ENCODE results near the gene EDRF1. TPM values are rescaled to one million over a fixed set of nuclear protein-coding genes. Genes with fewer than 3 reads are reported as not detected.

Gene EDRF1
- total and polyA plus RNA-seq, 10 of the 15 experiments (the other 5 are each of a cell fraction or from before 2014, with no cell fraction given): 16.8 to 99.7 (median 42.9) TPM

GRCh38 chr10:125795128-125795527 lies 75.6 kb downstream of the EDRF1 start (continued):
- no peak for TF ChIP-seq CHD4 (IDR thresholded peaks at IDR 0.05)
- no peak for TF ChIP-seq PBX3 (IDR thresholded peaks at IDR 0.05; ENCODE audit: insufficient replicate concordance, low read depth, low read length)

- Histone ChIP-seq H3K4me2 (ENCODE audit: control insufficient read depth, insufficient read depth) (no peak overlapping the region), H3K9me3 (replicated peaks; ENCODE audit: control insufficient read depth, insufficient read depth, low read length) (no peaks in the 10 kb centered on the region), H3K79me2 (ENCODE audit: control insufficient read depth, insufficient read depth, low read length) (no peaks in the 10 kb centered on the region), H3K4me3 (no peak overlapping the region), H3K27me3 (replicated peaks in 1 of 2; ENCODE audit: control insufficient read depth in 2 of 2, insufficient read depth in 2 of 2, low read length in 1 of 2) (no peaks in the 10 kb centered on the region), H3K36me3 (ENCODE audit: control insufficient read depth in 2 of 2, insufficient read depth in 2 of 2, low read length in 1 of 2) (peaks cover 3 to 9% of the 10 kb centered on the region in 2 experiments), H3K27ac (ENCODE audit: control insufficient read depth, insufficient read depth) (no peak overlapping the region), H2AFZ (ENCODE audit: control insufficient read depth, low read depth, low read length) (no peak overlapping the region), H4K20me1 (ENCODE audit: control insufficient read depth, insufficient read depth) (no peaks in the 10 kb centered on the region), H3K4me1 (ENCODE audit: control insufficient read depth, insufficient read depth, low read length) (no peaks in the 10 kb centered on the region), H3K9ac (ENCODE audit: control insufficient read depth, insufficient read depth, low read length) (no peak overlapping the region)
- WGBS (ENCODE audit: insufficient coverage, insufficient replicate concordance, low lambda C conversion rate, missing lambda C conversion rate): 84% methylated on average over 8 of the region's 8 CpGs
- DNase-seq (ENCODE audit: low read depth, low spot score) (no peak), FAIRE-seq (no peak), ATAC-seq (no peak)
- ChIA-PET POLR2A (no interaction called here), SMC1A (ENCODE audit: uncharacterized antibody, unreplicated experiment) (no interaction called here), CTCF (no interaction called here), RAD21 (ENCODE audit: unreplicated experiment) (no interaction called here)
- intact Hi-C loops (cut with micrococcal nuclease; ENCODE audit: unreplicated experiment): no loop called here
- no TSS peak for BruUV-seq (replicated peaks)
- in situ Hi-C loops (cut with MboI): no loop called here
- TF ChIP-seq TCF7 (IDR thresholded peaks at IDR 0.05; ENCODE audit: borderline replicate concordance) (no peak), SP1 (IDR thresholded peaks at IDR 0.05; ENCODE audit: low read depth, low read length) (no peak), ATF2 (IDR thresholded peaks at IDR 0.05; ENCODE audit: low read length) (no peak), SREBF1 (IDR thresholded peaks at IDR 0.05; ENCODE audit: low read length) (no peak), NR2C2 (IDR thresholded peaks at IDR 0.05; ENCODE audit: borderline replicate concordance, control insufficient read depth, insufficient read length, low read depth) (no peak), RAD21 (IDR thresholded peaks at IDR 0.05; ENCODE audit: insufficient read depth, low read depth, low read length) (no peak), CTCF (IDR thresholded peaks at IDR 0.05 in 2 of 3, conservative IDR thresholded peaks at IDR 0.05 in 1 of 3; ENCODE audit: control insufficient read depth in 2 of 3, extremely low read depth in 1 of 3, insufficient read depth in 1 of 3, low read depth in 3 of 3, low read length in 3 of 3) (no peak), RBBP5 (conservative IDR thresholded peaks at IDR 0.05) (no peak), FOS (IDR thresholded peaks at IDR 0.05; ENCODE audit: borderline replicate concordance, extremely low read depth, insufficient read length) (no peak), HSF1 (IDR thresholded peaks at IDR 0.05; ENCODE audit: low read depth, low read length) (no peak), MYC (IDR thresholded peaks at IDR 0.05; ENCODE audit: insufficient read depth, insufficient read length, insufficient replicate concordance, low read length, severe bottlenecking) (no peak)
These were observed 76.2 kb downstream of the EDRF1 start for GRCh38 chr10:125795637-125796190.

All from GM12878 (cell line).